HG03558 (cell line): Measurements from ENCODE around the gene IRF3.

Source experiments
- ATAC-seq: cut with Tn5 transposase; IDR thresholded peaks from one replicate; pipeline ENCODE4 v1.9.1; 2021; ENCODE audit warnings: moderate number of reproducible peaks; ENCODE audit not compliant: unreplicated experiment; ENCODE audit errors: extremely low read depth

Gene IRF3, protein sequence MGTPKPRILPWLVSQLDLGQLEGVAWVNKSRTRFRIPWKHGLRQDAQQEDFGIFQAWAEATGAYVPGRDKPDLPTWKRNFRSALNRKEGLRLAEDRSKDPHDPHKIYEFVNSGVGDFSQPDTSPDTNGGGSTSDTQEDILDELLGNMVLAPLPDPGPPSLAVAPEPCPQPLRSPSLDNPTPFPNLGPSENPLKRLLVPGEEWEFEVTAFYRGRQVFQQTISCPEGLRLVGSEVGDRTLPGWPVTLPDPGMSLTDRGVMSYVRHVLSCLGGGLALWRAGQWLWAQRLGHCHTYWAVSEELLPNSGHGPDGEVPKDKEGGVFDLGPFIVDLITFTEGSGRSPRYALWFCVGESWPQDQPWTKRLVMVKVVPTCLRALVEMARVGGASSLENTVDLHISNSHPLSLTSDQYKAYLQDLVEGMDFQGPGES

DNA sequence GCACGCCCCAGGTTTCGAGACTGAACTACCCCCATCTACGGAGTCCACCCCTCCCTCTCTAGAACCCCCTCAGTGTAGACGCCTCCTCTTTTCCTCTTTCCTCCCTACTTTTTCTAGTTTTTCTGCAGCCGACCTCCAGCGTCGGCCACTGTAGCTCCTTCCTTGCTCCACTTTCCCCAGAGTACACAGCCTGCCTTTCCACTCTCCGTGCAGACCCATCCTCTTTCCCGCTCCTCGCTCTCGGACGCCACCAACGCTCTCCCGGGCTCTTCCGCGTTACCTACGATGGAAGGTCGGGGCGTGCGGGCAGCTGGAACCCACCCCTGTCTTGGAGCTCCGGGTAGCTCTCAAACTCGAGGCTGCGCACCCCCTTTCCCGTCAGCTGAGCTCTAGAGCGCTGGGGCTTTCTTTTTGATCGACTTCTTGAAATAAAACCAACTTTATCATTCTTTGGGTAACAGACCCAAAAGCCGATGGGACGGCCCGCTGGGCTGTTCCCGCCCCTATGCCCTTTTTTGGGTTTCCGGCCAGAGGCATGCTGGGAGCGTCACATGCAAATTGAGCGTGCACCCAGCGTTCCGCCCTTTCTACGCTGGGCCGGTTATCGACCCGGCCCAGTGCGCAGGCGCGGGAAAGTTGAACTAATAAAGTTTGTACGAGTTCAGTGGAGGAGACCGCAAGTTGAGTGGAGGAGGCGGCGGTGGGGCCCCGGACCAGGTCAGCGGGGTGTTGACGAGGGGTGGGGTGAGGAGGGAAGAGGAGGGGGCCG is at the start of gene IRF3, which contains the start of gene BCL2L12:
Gene IRF3, minus strand, starts transcription at position 507 of the 769 bp plus-strand sequence. CDS start 1,019 bp downstream, outside the sequence.
Gene BCL2L12, plus strand, starts transcription at position 583 of the 769 bp plus-strand sequence. CDS start 760 bp downstream, outside the sequence.
- ATAC-seq = peak; percentile 58

DNA sequence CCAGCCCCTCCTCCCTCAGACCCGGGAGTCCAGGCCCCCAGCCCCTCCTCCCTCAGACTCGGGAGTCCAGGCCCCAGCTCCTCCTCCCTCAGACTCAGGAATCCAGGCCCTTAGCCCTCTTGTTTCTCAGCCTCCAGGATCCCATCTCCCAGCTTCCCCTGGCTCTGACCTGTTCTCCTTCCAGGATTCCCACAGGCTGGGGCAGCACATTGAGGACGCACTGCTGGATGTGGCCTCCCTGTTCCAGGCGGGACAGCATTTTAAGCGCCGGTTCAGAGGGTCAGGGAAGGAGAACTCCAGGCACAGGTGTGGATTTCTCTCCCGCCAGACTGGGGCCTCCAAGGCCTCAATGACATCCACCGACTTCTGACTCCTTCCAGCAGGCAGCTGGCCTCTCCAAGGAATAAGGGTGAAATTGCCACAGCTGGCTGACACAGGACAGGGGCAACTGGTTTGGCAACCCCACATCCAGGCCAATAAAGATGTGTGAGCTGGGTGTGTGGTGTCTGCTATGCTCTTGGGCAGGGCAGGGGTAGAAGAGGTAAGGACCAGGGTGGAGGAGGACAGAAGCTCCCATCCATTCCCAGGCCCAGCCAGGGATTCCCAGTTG is 47.7 kb upstream of the IRF3 start:
- ATAC-seq = no peak

DNA sequence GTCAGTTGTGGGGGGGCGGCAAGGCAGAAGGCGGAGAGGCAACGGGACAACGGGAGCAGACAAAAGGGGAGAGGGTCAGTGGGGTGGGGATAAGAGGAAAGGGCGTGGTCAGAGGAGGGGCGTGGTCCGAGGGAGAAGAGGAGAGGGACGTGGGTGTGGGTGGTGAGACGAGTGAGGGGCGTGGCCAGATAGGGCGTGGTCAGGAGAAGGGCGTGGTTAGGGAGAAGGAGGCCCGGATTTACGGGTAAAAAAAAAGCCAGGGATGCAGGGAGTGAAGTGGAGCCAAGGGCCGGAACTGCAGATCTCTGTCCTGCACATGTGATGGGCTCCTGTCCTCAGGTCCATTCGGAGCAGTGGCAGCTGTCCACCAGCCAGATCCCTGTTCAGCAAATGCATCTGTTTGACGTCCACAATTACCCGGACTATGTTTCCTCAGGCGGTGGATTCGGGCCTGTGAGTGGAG is 46.8 kb upstream of the IRF3 start:
- no peak for ATAC-seq

DNA sequence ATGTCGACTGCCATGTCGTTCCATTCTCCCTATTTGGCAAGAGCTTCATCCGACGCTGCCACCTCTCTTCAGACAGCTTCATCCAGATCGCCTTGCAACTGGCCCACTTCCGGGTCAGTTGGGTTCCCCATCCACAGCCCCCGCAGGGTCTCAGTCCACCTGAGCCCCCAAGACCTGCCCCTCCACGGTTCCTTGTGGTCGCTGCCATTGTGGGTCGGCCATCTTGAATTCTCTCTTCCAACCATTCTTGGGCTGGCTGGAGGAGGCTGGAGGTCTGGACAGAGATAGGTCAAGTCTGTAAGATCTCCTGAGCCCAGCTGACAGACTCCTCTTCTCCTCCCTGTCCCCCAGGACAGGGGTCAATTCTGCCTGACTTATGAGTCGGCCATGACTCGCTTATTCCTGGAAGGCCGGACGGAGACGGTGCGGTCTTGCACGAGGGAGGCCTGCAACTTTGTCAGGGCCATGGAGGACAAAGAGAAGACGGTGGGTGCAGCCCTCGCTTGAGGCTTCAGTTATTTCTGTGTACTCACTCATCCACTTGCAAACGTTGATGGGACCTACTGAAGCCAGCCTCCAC is 44.8 kb upstream of the IRF3 start:
- ATAC-seq = no peak

DNA sequence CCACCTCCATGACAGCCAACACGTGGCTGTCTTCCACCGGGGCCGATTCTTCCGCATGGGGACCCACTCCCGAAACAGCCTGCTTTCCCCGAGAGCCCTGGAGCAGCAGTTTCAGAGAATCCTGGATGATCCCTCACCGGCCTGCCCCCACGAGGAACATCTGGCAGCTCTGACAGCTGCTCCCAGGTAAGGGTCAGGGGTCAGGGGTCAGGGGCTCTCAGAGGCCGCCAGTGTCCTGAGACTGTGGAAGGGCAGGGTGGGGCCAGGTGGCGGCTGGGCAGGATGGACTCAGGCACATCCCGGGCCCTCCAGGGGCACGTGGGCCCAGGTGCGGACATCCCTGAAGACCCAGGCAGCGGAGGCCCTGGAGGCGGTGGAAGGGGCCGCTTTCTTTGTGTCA is 40.3 kb upstream of the IRF3 start:
- ATAC-seq = no peak

DNA sequence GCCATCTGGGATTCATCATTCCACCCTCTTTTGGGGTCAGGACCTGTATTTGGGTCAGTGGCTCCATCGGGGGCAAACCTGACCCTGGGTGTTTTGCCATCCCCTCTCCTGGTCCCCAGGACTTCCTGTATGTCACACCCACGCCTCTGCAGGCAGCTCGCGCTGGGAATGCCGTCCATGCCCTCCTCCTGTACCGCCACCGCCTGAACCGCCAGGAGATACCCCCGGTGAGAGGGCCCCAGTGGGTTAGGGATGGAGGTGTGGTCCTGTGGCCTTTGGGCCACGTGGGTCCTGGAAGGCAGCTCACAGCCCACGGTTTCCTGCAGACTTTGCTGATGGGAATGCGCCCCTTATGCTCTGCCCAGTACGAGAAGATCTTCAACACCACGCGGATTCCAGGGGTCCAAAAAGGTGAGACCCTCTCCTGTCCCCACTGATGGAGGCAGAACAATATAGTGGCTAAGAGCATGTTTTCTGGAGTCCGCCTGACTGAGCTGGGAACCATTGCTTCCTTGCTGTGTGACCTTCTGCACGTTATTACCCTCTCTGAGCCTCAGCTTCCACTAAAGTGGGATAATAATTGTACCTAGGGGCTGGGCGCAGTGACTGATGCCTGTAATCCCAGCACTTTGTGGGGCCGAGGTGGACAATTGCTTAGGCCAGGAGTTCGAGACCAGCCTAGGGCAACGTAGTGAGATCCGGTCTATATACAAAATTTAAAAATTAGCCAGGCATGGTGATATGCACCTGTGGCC is 39.4 kb upstream of the IRF3 start:
- no peak for ATAC-seq

DNA sequence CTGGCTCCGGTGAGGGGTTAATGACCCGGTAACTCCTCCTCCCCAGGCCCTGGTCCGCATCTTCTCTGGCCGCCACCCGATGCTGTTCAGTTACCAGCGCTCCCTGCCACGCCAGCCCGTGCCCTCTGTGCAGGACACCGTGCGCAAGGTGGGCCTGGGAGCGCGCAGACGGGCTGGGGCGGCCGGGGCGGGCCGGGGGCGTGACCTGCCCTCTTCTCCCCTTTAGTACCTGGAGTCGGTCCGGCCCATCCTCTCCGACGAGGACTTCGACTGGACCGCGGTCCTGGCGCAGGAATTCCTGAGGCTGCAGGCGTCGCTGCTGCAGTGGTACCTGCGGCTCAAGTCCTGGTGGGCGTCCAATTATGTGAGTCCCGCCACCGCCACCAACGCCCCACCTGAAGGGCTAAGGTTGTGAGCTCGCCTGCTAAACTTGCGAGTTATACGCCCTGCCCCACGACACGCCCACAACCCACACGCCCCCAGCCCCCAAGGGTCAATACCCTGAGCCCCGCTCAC is 35.7 kb upstream of the IRF3 start:
- no peak for ATAC-seq

DNA sequence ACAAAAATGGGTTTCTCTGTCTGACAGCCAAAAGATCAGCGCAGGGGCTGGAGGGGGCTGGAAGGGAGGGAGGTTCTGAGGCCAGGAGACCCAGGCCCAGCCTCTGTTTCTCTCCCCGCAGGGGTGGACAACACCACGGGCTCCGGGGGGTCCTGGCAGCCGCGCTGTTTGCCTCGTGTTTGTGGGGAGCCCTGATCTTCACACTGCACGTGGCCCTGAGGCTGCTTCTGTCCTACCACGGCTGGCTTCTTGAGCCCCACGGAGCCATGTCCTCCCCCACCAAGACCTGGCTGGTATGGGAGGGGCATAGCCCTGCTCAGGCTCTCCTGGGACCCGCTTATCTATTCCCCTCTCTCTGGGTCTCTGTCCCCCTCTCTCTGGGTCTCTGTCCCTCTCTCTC is 34.9 kb upstream of the IRF3 start:
- ATAC-seq = no peak

DNA sequence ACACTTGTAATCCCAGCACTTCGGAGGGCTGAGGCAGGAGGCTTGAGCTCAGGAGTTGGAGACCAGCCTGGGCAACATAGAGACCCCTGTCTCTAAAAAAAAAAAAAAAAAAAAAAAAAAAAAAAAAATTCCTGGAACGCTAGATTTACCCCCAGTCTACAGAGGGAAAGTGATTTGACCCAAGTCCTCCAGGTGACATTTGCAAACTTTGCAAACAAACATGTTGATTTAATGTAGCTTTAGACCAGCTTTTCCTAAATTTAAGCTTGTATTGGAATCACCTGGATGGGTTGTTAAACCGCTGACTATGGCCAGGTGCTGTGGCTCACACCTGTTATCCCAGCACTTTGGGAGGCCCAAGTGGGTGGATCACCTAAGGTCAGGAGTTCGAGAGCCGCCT is 33.7 kb upstream of the IRF3 start:
- no peak for ATAC-seq

DNA sequence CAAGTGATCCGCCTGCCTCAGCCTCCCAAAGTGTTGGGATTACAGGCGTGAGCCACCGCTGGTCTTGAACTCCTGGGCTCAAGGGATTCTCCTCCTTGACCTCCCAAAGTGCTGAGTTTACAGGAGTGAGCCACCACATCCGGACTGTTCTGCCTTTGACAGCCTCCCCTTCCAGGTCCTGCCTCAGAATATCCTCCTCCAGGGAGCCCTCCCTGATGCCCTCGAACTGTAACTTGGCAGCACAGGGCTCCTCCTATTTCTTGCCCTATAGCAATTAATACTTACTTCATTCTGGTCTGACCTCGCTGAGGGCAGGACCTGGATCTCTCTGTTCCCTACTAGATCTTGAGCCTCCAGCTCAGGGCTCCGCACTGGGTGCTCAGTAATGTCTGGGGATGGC is 31.2 kb upstream of the IRF3 start:
- no peak for ATAC-seq

DNA sequence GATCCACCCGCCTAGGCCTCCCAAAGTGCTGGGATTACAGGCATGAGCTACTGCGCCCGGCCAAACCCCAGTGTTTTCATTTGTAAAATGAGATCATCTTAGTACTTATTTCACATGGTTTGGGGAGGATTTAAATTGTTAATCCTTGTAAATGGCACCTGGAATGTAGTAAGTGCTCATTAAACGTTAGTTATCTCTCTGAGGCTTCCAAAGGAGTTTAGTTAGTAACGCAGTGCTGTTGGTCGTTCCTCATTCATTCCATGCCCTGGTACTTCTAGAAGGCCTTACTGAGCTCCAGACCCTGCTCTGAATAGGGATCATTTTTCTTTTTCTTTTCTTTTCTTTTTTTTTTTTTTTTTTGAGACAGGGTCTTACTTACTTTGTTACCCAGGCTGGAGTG is 30.5 kb upstream of the IRF3 start:
- no peak for ATAC-seq

DNA sequence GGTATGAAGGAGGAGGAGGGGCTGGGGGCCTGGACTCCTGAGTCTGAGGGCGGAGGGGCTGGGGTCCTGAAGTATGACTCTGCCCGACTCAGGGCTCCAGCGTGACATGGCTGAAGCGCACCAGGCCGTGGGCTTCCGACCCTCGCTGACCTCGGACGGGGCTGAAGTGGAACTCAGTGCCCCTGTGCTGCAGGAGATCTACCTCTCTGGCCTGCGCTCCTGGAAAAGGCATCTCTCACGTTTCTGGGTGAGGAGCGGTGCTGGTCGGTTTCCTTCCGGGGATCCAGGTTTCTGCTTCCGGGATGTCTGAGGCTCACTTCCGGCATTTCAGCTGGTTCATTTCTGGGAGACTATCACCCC is 26.5 kb upstream of the IRF3 start:
- ATAC-seq = no peak

DNA sequence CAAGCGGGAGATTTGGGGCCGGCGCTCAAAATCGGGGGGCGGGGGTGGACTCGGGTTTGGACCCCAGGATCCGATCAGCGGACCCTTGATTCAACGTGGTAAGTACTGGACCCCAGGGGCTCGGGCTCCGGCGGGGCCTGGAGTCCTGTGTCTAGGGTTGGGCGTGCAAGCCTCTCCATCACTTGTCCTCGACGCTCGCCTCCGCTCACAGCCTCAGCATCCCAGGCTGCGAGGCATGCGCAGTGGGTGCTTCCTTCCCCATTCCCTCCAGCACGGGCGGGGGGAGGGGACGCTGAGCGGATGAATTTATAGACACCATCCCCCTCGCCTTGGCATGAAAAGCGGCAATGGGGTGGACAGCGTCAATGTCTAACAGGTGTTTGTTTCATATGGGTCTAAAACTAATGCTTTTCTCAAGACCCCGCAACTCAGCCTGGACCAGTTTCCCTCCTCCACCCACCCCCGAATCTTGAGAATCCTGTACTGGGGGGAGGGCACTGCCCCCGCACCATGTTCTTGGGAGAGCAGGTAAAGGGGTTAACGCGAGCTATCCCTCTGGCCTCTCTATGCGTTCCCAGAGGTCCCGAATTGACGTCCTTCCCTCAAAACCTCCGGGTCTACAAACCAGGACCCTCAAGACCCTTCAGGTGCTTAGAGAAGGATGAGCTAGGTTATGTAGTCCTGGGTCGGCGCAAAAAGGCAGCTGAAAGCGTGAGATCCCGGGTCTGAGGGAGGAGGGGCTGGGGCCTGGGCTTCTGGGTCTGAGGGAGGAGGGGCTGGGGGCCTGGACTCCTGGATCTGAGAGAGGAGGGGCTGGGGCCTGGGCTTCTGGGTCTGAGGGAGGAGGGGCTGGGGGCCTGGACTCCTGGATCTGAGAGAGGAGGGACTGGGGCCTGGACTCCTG is 25.8 kb upstream of the IRF3 start:
- ATAC-seq = no peak

DNA sequence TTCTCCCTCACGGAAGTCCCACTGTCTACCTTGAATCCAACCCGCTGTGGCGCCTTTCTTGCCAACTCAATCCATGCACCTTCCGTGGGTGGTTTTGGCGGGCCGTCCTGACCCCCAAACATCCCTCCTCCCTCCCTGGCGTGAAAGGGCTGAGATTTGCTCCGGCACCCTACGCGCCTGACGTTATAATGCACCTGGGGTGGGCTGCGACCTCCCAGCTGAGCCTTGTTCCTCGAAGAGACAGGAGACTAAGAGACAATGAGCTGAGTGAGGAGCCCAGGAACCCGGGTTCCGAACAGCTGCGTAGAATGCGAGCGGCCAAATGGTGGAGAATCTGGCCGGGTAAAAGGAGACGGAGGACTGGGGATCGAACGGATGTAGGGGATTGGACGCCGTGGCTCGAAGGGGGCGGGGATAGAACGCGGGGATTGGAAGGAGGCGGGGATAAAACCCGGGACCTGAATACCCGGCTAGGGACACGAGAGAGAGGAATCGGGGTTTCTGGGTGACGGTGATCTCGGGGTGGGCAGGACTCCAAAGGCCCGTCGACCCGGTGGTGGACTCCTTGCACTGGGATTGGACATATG is 25.1 kb upstream of the IRF3 start, which contains the start of gene CPT1C:
Gene CPT1C, plus strand, starts transcription at position 461 of the 587 bp plus-strand sequence. CDS start 1,137 bp downstream, outside the sequence.
- ATAC-seq = no peak

DNA sequence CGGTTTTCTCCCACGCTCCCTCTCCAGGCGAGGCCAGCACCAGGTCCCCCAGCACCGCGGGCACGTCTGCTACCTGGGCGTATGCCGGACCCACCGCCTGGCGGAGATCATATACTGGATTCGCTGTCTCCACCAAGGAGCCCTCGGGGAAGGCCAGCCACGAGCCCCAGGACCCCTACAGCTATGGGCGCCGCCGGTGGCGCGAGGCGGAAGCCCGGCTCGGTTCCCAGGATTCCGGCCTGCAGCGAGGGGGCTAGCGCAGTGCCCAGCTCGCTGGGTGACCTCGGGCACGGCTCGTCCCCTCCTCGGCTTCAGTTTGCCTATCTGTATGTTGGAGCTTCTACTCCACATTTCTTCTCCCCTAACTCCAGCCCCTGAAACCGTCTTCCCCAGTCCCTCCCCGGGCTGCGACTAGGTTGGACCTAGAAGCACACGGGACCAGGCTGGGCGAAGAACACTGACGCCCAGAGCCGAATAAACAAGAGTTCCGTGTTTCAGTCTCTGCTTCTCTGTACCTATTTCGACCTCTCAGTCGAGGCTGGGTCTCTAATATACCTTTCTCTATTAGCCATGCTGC is 24.5 kb upstream of the IRF3 start:
- no peak for ATAC-seq

DNA sequence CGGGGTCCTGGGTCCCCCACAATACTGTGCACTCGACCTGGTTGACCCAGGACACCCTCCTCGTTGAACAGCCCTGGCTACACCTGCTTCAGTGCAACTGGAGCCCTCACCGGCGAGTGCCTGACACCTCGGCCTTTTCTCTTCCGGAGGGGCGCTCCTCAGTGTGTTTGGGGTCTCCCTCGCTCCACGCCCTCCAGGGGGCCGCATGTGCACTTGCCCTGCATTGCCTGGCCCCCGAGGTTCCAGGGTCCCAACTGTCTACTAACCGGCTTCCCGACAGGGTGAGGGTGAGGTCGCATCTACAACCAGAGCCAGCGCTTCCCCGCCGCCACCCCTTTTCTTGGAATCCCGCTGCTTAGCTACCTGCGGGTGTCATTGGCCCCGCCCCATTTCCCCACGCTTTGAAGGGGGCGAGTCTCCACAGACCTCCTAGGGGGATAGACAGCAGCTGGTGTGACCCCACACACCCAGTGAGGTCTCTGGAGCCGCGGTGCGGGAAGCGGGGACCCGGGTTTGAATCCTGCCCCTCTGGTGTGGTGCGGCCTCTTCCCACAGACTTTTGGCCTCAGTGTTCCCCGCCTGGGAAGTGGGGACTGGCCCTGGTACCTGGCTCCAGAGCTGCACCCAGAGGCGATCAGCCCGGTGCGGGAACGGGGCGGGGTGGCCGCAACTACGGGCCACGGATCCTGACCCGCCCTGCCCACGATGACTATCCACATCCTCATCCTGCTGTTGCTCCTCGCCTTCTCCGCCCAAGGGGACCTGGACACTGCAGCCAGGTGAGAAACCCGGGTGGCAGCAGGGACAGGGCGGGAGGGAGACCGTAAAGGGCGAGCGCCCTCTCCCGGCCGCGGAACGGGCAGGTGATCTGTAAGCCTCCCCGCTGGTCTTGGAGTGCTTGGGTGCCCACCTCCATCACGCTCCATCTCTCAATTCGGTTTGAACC is 23.7 kb upstream of the IRF3 start, which contains the start of gene ADM5:
Gene ADM5, plus strand, starts transcription at position 462 of the 946 bp plus-strand sequence. Its CDS starts 244 bp downstream, at position 706.
- ATAC-seq = no peak
